ENCODE data around the gene ADAM22. TPM values are rescaled to one million over a fixed set of nuclear protein-coding genes. Genes with fewer than 3 reads are reported as not detected.
A peak's percentile ranks its signal among the peaks of the same experiment; 100 is the strongest.

Gene ADAM22
- total and polyA plus RNA-seq, 10 donors, result 0.43 to 4.4 (median 3.0) TPM

- Histone ChIP-seq H3K27ac (no peak overlapping the region), H3K9me3 (no peaks in the 10 kb centered on the region), H3K36me3 (no peaks in the 10 kb centered on the region), H3K4me1 (no peaks in the 10 kb centered on the region), H3K27me3 (replicated peaks in 1 of 7) (no peaks in the 10 kb centered on the region), H3K4me3 (no peak overlapping the region)
- TF ChIP-seq CTCF (IDR thresholded peaks at IDR 0.05 in 8 of 11, conservative IDR thresholded peaks at IDR 0.05 in 3 of 11), result no peak
- no peak for TF ChIP-seq POLR2AphosphoS5 (IDR thresholded peaks at IDR 0.05)
- TF ChIP-seq POLR2A (IDR thresholded peaks at IDR 0.05), result no peak
- 67 to 88% (median 80%) methylated on average over 2 of the region's 2 CpGs for WGBS, 5 donors
- DNase-seq, result no peak
- intact Hi-C loops (cut with DNase I; ENCODE audit: low total_unique reads), result no loop called here
These were observed 141.2 kb downstream of the ADAM22 start for GRCh38 chr7:88075216-88075615.

- no peaks in the 10 kb centered on the region for H3K4me1 ChIP-seq
- WGBS, 5 donors, result 50 to 78% (median 52%) methylated on average over 2 of the region's 2 CpGs
- H3K9me3 ChIP-seq, result no peaks in the 10 kb centered on the region
- no peak overlapping the region for H3K27ac ChIP-seq
- H3K27me3 ChIP-seq (replicated peaks in 1 of 7), result no peaks in the 10 kb centered on the region
- no peak overlapping the region for H3K4me3 ChIP-seq
- DNase-seq, result no peak
- no peaks in the 10 kb centered on the region for H3K36me3 ChIP-seq
- TF ChIP-seq CTCF (IDR thresholded peaks at IDR 0.05 in 8 of 11, conservative IDR thresholded peaks at IDR 0.05 in 3 of 11) (no peak), POLR2A (IDR thresholded peaks at IDR 0.05) (no peak), POLR2AphosphoS5 (IDR thresholded peaks at IDR 0.05) (no peak)
- intact Hi-C loops (cut with DNase I; ENCODE audit: low total_unique reads), result no loop called here
These were observed 149.8 kb downstream of the ADAM22 start for GRCh38 chr7:88083883-88084282.

GRCh38 chr7:88089561-88089960 is 155.5 kb downstream of the ADAM22 start:
- Histone ChIP-seq H3K27me3 (replicated peaks in 1 of 7) (no peaks in the 10 kb centered on the region), H3K27ac (peak overlapping the region in 2 of 8 donors; percentile 9 to 39), H3K36me3 (no peaks in the 10 kb centered on the region), H3K4me3 (no peak overlapping the region), H3K9me3 (no peaks in the 10 kb centered on the region), H3K4me1 (peaks cover 0 to 21% (median 7%) of the 10 kb centered on the region in 6 donors)
- intact Hi-C loops (cut with DNase I; ENCODE audit: low total_unique reads), result no loop called here
- DNase-seq, result no peak
- TF ChIP-seq CTCF (IDR thresholded peaks at IDR 0.05 in 8 of 11, conservative IDR thresholded peaks at IDR 0.05 in 3 of 11) (no peak), POLR2AphosphoS5 (IDR thresholded peaks at IDR 0.05) (no peak), POLR2A (IDR thresholded peaks at IDR 0.05) (no peak)
- 80 to 88% (median 83%) methylated on average over 1 of the region's 1 CpG for WGBS, 5 donors

GRCh38 chr7:88090240-88090639 is 156.2 kb downstream of the ADAM22 start:
- 34 to 50% (median 43%) methylated on average over 1 of the region's 1 CpG for WGBS, 5 donors
- no peak overlapping the region for H3K4me3 ChIP-seq
- no peaks in the 10 kb centered on the region for H3K36me3 ChIP-seq
- no peak for DNase-seq
- intact Hi-C loops (cut with DNase I; ENCODE audit: low total_unique reads), result no loop called here
- no peaks in the 10 kb centered on the region for H3K27me3 ChIP-seq (replicated peaks in 1 of 7)
- peaks cover 0 to 21% (median 7%) of the 10 kb centered on the region in 6 donors for H3K4me1 ChIP-seq
- H3K9me3 ChIP-seq, result no peaks in the 10 kb centered on the region
- TF ChIP-seq CTCF (IDR thresholded peaks at IDR 0.05 in 8 of 11, conservative IDR thresholded peaks at IDR 0.05 in 3 of 11) (no peak), POLR2AphosphoS5 (IDR thresholded peaks at IDR 0.05) (no peak), POLR2A (IDR thresholded peaks at IDR 0.05) (no peak)
- H3K27ac ChIP-seq, result peak overlapping the region in 3 of 8 donors; percentile 9 to 42 (median 22)

Measured in spleen (tissue), 11 donors.